22Rv1 (cell line): ENCODE measurements around the gene HOXA10.

Source experiments
- CTCF ChIP-seq: fragments of 450-650 bp; IDR thresholded peaks from 2 replicates; pipeline ENCODE4 v1.5.1; 2017; ENCODE audit warnings: mild to moderate bottlenecking
- ZFX ChIP-seq: fragments of 450-650 bp; IDR thresholded peaks from 2 replicates; pipeline ENCODE4 v1.6.1; 2017; ENCODE audit warnings: antibody characterized with exemption, borderline replicate concordance

- TF ChIP-seq CTCF (no peak), ZFX (no peak)
Measured at GRCh38 chr7:27161721-27162560, 12.2 kb downstream of the HOXA10 start.
